ENCODE data around the gene MYO3B.

The MYO3B gene

DNA sequence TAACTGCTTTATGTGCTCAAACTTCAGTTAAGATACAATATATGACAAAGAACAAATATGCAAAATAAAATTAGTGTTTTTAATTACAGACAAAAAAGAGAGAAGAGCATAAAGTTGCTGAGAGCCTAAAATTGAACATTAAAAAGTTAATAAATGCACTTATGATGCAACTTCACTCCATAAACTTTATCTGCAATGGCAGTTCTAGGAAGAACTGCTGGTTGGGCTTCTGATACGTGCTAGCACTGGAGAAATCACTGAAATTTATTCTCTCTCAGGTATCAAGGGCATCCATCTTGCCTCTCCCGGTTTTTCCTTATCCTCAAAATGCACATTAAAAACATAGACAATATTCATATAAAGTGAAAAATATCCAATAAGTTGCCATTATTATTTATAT, 35.7 kb downstream of the MYO3B start:
- ChIA-PET CTCF (no interaction called here), POLR2A (no interaction called here)
- TF ChIP-seq, protein P1, sequence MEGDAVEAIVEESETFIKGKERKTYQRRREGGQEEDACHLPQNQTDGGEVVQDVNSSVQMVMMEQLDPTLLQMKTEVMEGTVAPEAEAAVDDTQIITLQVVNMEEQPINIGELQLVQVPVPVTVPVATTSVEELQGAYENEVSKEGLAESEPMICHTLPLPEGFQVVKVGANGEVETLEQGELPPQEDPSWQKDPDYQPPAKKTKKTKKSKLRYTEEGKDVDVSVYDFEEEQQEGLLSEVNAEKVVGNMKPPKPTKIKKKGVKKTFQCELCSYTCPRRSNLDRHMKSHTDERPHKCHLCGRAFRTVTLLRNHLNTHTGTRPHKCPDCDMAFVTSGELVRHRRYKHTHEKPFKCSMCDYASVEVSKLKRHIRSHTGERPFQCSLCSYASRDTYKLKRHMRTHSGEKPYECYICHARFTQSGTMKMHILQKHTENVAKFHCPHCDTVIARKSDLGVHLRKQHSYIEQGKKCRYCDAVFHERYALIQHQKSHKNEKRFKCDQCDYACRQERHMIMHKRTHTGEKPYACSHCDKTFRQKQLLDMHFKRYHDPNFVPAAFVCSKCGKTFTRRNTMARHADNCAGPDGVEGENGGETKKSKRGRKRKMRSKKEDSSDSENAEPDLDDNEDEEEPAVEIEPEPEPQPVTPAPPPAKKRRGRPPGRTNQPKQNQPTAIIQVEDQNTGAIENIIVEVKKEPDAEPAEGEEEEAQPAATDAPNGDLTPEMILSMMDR (IDR thresholded peaks at IDR 0.05; ENCODE audit: insufficient read depth, low read length, missing control alignments) = no peak
- DNase-seq (ENCODE audit: low read depth, low spot score) = no peak
- no peak overlapping the region for H3K4me3 ChIP-seq (ENCODE audit: low read depth, low read length)

DNA sequence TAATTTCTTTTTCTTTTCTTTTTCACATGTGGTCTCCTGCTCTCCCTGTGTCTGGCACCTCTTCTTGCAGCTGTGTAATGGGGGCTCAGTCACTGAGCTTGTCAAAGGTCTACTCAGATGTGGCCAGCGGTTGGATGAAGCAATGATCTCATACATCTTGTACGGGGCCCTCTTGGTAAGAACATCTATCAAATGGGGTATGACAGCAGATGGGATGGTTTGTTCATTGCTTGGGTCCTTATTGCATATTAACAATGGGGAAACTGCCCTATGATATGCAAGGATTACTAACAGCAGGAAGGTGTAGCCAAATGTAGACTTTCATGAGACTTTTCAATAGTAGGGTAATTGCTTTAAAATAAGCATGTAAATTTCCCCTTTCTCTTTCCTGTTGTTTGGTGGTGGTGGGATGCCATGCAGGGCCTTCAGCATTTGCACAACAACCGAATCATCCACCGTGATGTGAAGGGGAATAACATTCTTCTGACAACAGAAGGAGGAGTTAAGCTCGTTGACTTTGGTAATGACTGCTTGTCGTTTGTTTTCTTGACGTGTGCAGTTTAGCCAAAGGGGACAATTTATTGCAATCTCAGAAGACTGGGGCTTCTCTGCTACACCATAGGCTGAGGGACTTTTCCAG, 36.5 kb downstream of the MYO3B start:
- TF ChIP-seq, protein P1 (IDR thresholded peaks at IDR 0.05; ENCODE audit: insufficient read depth, low read length, missing control alignments) = no peak
- ChIA-PET POLR2A (no interaction called here), CTCF (no interaction called here)
- H3K4me3 ChIP-seq (ENCODE audit: low read depth, low read length) = no peak overlapping the region
- DNase-seq (ENCODE audit: low read depth, low spot score) = no peak

DNA sequence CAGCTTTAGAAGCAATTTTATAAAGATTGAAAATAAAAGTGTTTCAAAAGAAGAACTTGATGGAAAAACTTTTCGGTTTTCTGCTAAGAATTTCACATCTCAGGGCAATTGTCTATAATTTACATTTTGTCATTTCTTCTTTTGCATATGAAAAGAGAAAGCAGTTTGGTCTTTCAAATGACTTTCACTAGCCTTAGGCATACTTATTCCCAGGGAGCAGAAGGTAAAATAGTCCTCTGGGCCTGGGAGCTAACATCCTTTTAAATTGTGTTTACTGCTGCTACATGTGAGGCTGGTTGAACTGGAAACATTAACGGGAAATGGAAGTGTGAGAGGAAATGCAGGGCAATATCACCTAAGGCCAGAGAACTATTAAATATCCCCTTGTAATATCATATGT, 37.1 kb downstream of the MYO3B start:
- ChIA-PET POLR2A (no interaction called here), CTCF (no interaction called here)
- H3K4me3 ChIP-seq (ENCODE audit: low read depth, low read length) = no peak overlapping the region
- no peak for DNase-seq (ENCODE audit: low read depth, low spot score)
- TF ChIP-seq, protein P1 (IDR thresholded peaks at IDR 0.05; ENCODE audit: insufficient read depth, low read length, missing control alignments) = no peak

GRCh38 chr2:170216428-170216827, 38.5 kb downstream of the MYO3B start:
- TF ChIP-seq, protein P1 (IDR thresholded peaks at IDR 0.05; ENCODE audit: insufficient read depth, low read length, missing control alignments) = no peak
- CTCF ChIA-PET = interaction anchor here (0.7 kb wide), 1 partner anchor 53 kb away, joined by 3 read pairs; no protein-coding TSS in a partner anchor
- POLR2A ChIA-PET = no interaction called here
- no peak overlapping the region for H3K4me3 ChIP-seq (ENCODE audit: low read depth, low read length)
- no peak for DNase-seq (ENCODE audit: low read depth, low spot score)

- POLR2A ChIA-PET = no interaction called here
- no peak for DNase-seq (ENCODE audit: low read depth, low spot score)
- CTCF ChIA-PET = no interaction called here
- no peak overlapping the region for H3K4me3 ChIP-seq (ENCODE audit: low read depth, low read length)
- TF ChIP-seq, protein P1 (IDR thresholded peaks at IDR 0.05; ENCODE audit: insufficient read depth, low read length, missing control alignments) = no peak
Measured at GRCh38 chr2:170216981-170217380, 39.0 kb downstream of the MYO3B start.

DNA sequence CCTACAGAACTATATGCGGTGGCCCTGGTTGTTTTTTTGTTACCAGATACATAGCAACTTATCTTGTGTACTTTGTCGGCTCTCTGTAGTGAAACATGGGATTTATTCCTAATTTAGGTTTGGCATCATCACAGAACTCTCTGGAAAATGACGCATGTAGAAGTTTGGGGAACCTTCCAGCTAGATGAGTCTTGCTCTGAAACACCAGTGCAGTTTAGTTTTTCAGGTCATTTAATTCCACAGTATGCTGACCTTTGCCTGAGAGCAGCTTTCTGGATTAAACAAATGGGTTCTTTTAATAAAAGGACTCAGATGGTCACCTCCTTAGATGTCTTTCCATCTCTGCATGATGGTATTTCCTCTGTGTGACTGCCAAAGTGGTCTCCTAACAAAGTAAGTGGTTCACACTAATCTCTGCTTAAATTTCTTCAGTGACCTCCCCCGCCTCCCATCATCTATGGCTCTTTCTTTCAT, 39.9 kb downstream of the MYO3B start:
- no peak for DNase-seq (ENCODE audit: low read depth, low spot score)
- POLR2A ChIA-PET = no interaction called here
- no peak overlapping the region for H3K4me3 ChIP-seq (ENCODE audit: low read depth, low read length)
- TF ChIP-seq, protein P1 (IDR thresholded peaks at IDR 0.05; ENCODE audit: insufficient read depth, low read length, missing control alignments) = no peak
- CTCF ChIA-PET = interaction anchor here (1.3 kb wide), 1 partner anchor 17 kb away, joined by 3 read pairs; no protein-coding TSS in a partner anchor

Data from AG04449 (cell line).